ENCODE measurements around the gene MAP3K8. TPM values are rescaled to one million over a fixed set of nuclear protein-coding genes. Genes with fewer than 3 reads are reported as not detected.

The MAP3K8 gene
- total and polyA plus RNA-seq, 10 of the 15 experiments (the other 5 are each of a cell fraction or from before 2014, with no cell fraction given) = 25.5 to 115 (median 40.2) TPM

- no peak for TF ChIP-seq KAT2A (conservative IDR thresholded peaks at IDR 0.05; ENCODE audit: control insufficient read depth, low read depth, low read length)
- TF ChIP-seq ZNF24 (IDR thresholded peaks at IDR 0.05) = no peak
Measured at GRCh38 chr10:30510932-30511700, 77.1 kb downstream of the MAP3K8 start (continued).

Other genes starting within 250 kb of the MAP3K8 start
- gene MTPAP, start 84.9 kb upstream of the MAP3K8 start, total RNA-seq (2014; rRNA removed) = 14.3 and 19.7 TPM in 2 replicates
- gene MTPAP, start 84.9 kb upstream of the MAP3K8 start, total RNA-seq (2014; rRNA removed; fragmentation: Illumina TruSeq; extraction: Trizol) = 21.3 and 23.8 TPM in 2 replicates
- gene MTPAP, start 84.9 kb upstream of the MAP3K8 start, total RNA-seq (2021) = 27.3 and 31.4 TPM in 2 replicates
- 18.7 and 19.5 TPM in 2 replicates for gene MTPAP, start 84.9 kb upstream of the MAP3K8 start, polyA plus RNA-seq (2011; rRNA removed)
- 19.8 and 26.1 TPM in 2 replicates for gene MTPAP, start 84.9 kb upstream of the MAP3K8 start, polyA plus RNA-seq (2014; fragmentation: Illumina TruSeq; extraction: Trizol)
- gene MTPAP, start 84.9 kb upstream of the MAP3K8 start, polyA plus RNA-seq (2014; fragmentation: Nextera tagmentation; extraction: Ambion mirVana) = 10 to 100 TPM; 29.3 to 39.2 TPM
- 12.8 TPM in 2 replicates for gene MTPAP, start 84.9 kb upstream of the MAP3K8 start, polyA plus RNA-seq (2014; rRNA removed)
- gene MTPAP, start 84.9 kb upstream of the MAP3K8 start, polyA plus RNA-seq (2016; fragmentation: Nextera tagmentation; extraction: Ambion mirVana) = 10 to 100 TPM; 51.8 to 52.2 TPM
- gene LYZL2, start 195.6 kb downstream of the MAP3K8 start, total RNA-seq (2014; rRNA removed) = not detected in 2 replicates
- gene LYZL2, start 195.6 kb downstream of the MAP3K8 start, total RNA-seq (2014; rRNA removed; fragmentation: Illumina TruSeq; extraction: Trizol) = not detected in 2 replicates
- not detected in 2 replicates for gene LYZL2, start 195.6 kb downstream of the MAP3K8 start, total RNA-seq (2021)
- gene LYZL2, start 195.6 kb downstream of the MAP3K8 start, polyA plus RNA-seq (2011; rRNA removed) = not detected in 2 replicates
- gene LYZL2, start 195.6 kb downstream of the MAP3K8 start, polyA plus RNA-seq (2014; fragmentation: Illumina TruSeq; extraction: Trizol) = not detected in 2 replicates
- gene LYZL2, start 195.6 kb downstream of the MAP3K8 start, polyA plus RNA-seq (2014; fragmentation: Nextera tagmentation; extraction: Ambion mirVana) = not detected
- not detected in 2 replicates for gene LYZL2, start 195.6 kb downstream of the MAP3K8 start, polyA plus RNA-seq (2014; rRNA removed)
- not detected for gene LYZL2, start 195.6 kb downstream of the MAP3K8 start, polyA plus RNA-seq (2016; fragmentation: Nextera tagmentation; extraction: Ambion mirVana)